CD4-positive, alpha-beta T cell treated with Interleukin-15 for 1 hour (primary cell): ENCODE results near the gene GP1BB.

ENCODE experiments used
- DNase-seq: peaks from one replicate; pipeline ENCODE4 v3.0.0-alpha.2; 2020

The GP1BB gene

GRCh38 chr22:19767427-19768341 lies 44.3 kb downstream of the GP1BB start:
- no peak for DNase-seq

- no peak for DNase-seq
These were observed 46.0 kb downstream of the GP1BB start for GRCh38 chr22:19769393-19769715.

GRCh38 chr22:19770349-19771220 lies 47.2 kb downstream of the GP1BB start:
- no peak for DNase-seq

GRCh38 chr22:19772422-19772672 lies 49.0 kb downstream of the GP1BB start:
- no peak for DNase-seq

GRCh38 chr22:19772673-19773469 lies 49.5 kb downstream of the GP1BB start:
- DNase-seq, result no peak

GRCh38 chr22:19773470-19774040 lies 50.2 kb downstream of the GP1BB start:
- DNase-seq, result no peak
